Nephron (organoid): ENCODE results near the gene IP6K1.
A peak's percentile ranks its signal among the peaks of the same experiment; 100 is the strongest.

Source experiments
- H3K27ac Mint-ChIP-seq, 3 experiments: 2 replicates each; pipeline ENCODE4 v1.8.0; 2020; ENCODE audit warnings: mixed read lengths in 3 of 3, mild to moderate bottlenecking in 2 of 3, moderate library complexity in 1 of 3
- H3K27me3 Mint-ChIP-seq: 2 replicates; pipeline ENCODE4 v1.8.0; 2021; ENCODE audit warnings: low read depth, mild to moderate bottlenecking, moderate library complexity, mixed read lengths
- H3K36me3 Mint-ChIP-seq: 2 replicates; pipeline ENCODE4 v1.8.0; 2020; ENCODE audit warnings: low read depth, mixed read lengths
- H3K4me1 Mint-ChIP-seq: 2 replicates; pipeline ENCODE4 v1.8.0; 2020; ENCODE audit warnings: mixed read lengths
- H3K4me3 Mint-ChIP-seq, 3 experiments: 2 replicates each; pipeline ENCODE4 v1.8.0; 2020; ENCODE audit warnings: mild to moderate bottlenecking in 3 of 3, mixed read lengths in 3 of 3, moderate library complexity in 2 of 3
- H3K9me3 Mint-ChIP-seq: 2 replicates; pipeline ENCODE4 v1.8.0; 2020; ENCODE audit warnings: mixed read lengths
- TF ChIP-seq, protein P1 (sequence below), 3 experiments: fragments of 200-600 bp; sonication (generic); IDR thresholded peaks; one replicate each; pipeline ENCODE4 v1.5.0; 2021; ENCODE audit warnings: antibody characterized with exemption in 3 of 3; ENCODE audit not compliant: unreplicated experiment in 3 of 3

The IP6K1 gene

DNA sequence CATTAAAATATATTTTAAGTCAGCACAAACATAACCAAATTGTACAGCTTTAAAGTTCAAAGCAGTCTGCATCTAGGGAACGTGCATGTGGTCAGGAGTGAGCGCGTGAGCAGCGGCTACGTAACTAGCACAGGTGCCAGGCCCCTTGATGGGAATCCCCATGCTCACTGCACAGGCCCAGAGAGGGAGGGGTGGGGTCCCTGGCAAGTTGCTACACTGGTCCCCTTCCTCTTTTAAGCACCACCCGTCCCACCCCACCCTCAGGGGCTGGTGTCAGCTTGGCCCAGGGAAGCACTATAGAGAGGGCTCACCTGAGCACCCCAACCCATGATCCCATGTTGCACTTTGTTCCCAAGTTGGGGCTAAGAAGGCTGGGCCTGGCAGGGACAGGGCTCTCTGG lies 61.8 kb downstream of the IP6K1 start:
- peaks cover 13% of the 10 kb centered on the region for H3K4me1 Mint-ChIP-seq
- H3K27me3 Mint-ChIP-seq, result no peaks in the 10 kb centered on the region
- H3K4me3 Mint-ChIP-seq, result peak overlapping the region; percentile 93 to 95 (median 94)
- no peaks in the 10 kb centered on the region for H3K9me3 Mint-ChIP-seq
- TF ChIP-seq, protein P1, sequence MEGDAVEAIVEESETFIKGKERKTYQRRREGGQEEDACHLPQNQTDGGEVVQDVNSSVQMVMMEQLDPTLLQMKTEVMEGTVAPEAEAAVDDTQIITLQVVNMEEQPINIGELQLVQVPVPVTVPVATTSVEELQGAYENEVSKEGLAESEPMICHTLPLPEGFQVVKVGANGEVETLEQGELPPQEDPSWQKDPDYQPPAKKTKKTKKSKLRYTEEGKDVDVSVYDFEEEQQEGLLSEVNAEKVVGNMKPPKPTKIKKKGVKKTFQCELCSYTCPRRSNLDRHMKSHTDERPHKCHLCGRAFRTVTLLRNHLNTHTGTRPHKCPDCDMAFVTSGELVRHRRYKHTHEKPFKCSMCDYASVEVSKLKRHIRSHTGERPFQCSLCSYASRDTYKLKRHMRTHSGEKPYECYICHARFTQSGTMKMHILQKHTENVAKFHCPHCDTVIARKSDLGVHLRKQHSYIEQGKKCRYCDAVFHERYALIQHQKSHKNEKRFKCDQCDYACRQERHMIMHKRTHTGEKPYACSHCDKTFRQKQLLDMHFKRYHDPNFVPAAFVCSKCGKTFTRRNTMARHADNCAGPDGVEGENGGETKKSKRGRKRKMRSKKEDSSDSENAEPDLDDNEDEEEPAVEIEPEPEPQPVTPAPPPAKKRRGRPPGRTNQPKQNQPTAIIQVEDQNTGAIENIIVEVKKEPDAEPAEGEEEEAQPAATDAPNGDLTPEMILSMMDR (IDR thresholded peaks at IDR 0.05; ENCODE audit: unreplicated experiment in 3 of 3), result no peak
- peaks cover 15% of the 10 kb centered on the region for H3K36me3 Mint-ChIP-seq
- peak overlapping the region; percentile 94 to 99 (median 97) for H3K27ac Mint-ChIP-seq

DNA sequence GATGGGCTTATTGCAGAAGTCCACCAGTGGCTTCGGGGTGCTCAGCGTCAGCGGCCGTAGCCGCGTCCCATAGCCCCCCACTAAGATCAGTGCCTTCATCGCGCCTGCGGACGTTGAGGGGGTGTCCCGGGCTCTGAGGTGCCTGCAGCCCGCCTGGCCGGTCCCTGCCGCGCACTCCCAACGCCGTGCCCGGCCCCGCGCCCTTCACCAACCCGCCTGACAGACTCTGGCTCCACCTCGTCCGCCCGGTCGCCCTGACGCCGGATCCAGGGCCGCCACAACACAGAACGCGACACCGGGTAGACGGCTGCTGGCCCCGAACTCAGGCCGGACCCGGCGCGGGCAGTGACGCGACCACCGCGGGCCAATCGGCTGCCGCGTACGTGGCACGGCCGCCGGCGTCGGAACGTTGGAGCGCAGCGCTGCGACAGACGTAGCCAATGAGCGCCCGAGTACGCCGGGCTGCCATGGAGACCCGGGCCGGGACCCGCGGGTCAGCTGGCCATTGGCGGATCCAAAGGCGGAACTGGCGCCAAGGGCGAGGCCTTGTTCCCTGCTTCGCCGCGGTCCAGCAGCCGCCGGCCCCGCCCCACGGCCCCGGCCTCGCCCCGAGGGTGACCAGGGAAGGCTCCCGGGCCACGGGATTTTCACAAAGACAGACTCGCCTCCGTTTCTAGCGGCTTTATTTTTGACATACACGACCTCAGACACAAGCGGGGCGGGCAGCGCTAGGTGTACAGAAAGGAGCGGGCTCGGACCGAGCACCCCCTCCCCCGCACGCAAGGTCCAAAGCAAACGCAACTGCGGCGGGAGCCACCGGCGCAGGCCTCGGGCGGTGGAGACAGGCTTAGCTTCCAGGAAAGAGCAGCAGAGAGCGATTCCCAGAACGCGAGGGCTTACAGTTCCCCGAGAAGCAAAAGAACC lies 62.5 kb downstream of the IP6K1 start, which contains the start of gene GMPPB:
TSS of gene GMPPB (minus strand) at position 324 of the 924 bp plus-strand sequence. CDS start at position 99, 225 bp downstream.
- no peaks in the 10 kb centered on the region for H3K9me3 Mint-ChIP-seq
- peaks cover 20% of the 10 kb centered on the region for H3K4me1 Mint-ChIP-seq
- TF ChIP-seq, protein P1 (IDR thresholded peaks at IDR 0.05; ENCODE audit: unreplicated experiment in 3 of 3), result no peak
- peak within 1 kb of the TSS; percentile 93 to 95 (median 94) for H3K4me3 Mint-ChIP-seq
- H3K27me3 Mint-ChIP-seq, result no peaks in the 10 kb centered on the region
- H3K36me3 Mint-ChIP-seq, result peaks cover 13% of the 10 kb centered on the region
- peak within 1 kb of the TSS; percentile 94 to 99 (median 97) for H3K27ac Mint-ChIP-seq

DNA sequence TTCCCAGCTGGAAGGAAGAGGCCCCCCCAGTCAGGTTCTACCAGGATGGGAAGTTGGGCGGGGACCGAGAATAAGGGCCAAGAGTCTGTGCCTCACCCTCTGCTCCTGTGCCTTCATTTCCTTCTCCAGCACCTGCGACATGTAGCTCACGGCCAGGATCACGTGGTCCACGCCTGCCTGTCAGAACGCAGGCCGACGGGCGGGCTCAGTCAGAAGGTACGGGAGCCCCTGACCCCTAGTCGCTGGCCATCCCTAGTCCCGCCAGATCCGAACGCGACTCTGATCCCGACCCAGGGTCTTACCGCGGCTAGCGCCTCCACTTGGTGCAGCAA lies 63.1 kb downstream of the IP6K1 start:
- peak overlapping the region; percentile 70 to 97 (median 85) for H3K27ac Mint-ChIP-seq
- H3K9me3 Mint-ChIP-seq, result no peaks in the 10 kb centered on the region
- peak overlapping the region; percentile 93 to 95 (median 94) for H3K4me3 Mint-ChIP-seq
- H3K36me3 Mint-ChIP-seq, result peaks cover 12% of the 10 kb centered on the region
- H3K27me3 Mint-ChIP-seq, result no peaks in the 10 kb centered on the region
- TF ChIP-seq, protein P1 (IDR thresholded peaks at IDR 0.05; ENCODE audit: unreplicated experiment in 3 of 3), result no peak
- peaks cover 25% of the 10 kb centered on the region for H3K4me1 Mint-ChIP-seq

DNA sequence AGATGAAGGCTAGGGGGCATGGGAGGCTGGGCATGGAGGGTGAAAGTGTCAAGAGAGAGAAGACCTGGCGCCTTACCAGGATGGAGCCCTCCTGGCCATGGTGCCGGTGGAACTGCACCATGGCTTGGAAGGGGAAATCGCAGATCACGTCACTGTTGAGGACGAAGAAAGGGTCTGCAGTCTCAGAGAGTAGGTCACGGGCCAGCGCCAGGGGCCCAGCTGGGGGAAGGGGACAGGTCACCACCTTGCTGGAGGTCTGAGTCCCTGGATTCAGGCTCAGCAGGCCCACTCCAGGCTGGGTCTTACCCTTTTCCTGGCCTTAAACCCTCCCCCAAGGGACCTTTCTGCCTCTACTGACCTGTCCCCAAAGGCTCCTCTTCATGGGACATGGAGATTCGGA lies 63.4 kb downstream of the IP6K1 start:
- Mint-ChIP-seq H3K27me3 (no peaks in the 10 kb centered on the region), H3K4me3 (peak overlapping the region; percentile 93 to 95 (median 94)), H3K9me3 (no peaks in the 10 kb centered on the region), H3K36me3 (peaks cover 12% of the 10 kb centered on the region), H3K4me1 (peaks cover 25% of the 10 kb centered on the region), H3K27ac (peak overlapping the region; percentile 70 to 97 (median 85))
- TF ChIP-seq, protein P1 (IDR thresholded peaks at IDR 0.05; ENCODE audit: unreplicated experiment in 3 of 3), result no peak

DNA sequence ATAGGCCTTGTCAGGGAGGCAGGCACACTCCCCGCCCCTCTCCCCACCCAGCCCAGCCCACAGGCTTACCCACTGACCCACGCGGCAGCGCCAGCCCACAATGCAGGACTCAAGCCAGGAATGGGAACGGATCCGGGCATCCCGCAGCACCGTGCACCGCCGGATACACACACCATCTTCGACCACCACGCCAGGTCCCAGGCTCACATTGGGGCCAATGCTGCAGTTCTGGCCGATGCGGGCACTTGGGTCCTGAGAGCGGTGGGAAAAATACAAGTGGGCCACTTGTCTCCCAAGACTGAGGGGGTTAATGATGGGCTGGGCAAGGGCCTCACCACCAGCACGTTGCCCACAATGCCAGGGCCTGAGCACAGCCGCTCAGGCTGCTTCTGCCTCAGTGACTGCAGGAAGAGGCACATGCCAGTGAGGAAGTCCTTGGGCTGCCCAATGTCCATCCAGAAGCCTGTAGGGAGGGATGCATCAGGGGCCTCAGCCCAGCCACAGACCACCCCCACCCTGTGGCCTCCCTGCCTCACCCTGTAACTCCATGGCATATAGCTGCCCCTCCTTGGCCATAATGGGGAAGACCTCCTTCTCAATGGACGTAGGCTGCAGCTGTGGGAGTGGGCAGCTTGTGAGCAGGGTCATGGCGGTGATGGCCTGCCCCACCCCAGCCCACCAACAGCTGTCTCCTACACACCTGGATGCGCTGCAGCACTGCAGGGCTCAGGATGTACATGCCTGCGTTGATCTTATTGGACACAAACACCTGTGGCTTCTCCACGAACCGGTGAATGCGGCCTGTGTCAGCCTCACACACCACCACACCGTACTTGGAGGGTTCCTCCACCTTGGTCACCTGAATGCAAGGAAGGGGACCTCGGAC lies 64.2 kb downstream of the IP6K1 start:
- no peaks in the 10 kb centered on the region for H3K27me3 Mint-ChIP-seq
- no peaks in the 10 kb centered on the region for H3K9me3 Mint-ChIP-seq
- peaks cover 12% of the 10 kb centered on the region for H3K36me3 Mint-ChIP-seq
- H3K4me1 Mint-ChIP-seq, result peaks cover 25% of the 10 kb centered on the region
- TF ChIP-seq, protein P1 (IDR thresholded peaks at IDR 0.05; ENCODE audit: unreplicated experiment in 3 of 3), result no peak
- H3K4me3 Mint-ChIP-seq, result peak overlapping the region; percentile 93 to 95 (median 94)
- peak overlapping the region; percentile 52 to 97 (median 70) for H3K27ac Mint-ChIP-seq
